Stimulated activated memory B cell treated with anti-CD40 and anti-IgM and Interleukin-4, amounts not matched to agents 10 μg/mL and 1 μg/mL and 100 μg/mL, for 72 hours (primary cell): ENCODE measurements around the gene CLBA1.

ENCODE experiments used
- ATAC-seq: fragments of 150-1000 bp; cut with Tn5 transposase; 2 replicates; pipeline ENCODE4 v1.10.0; 2021
- H3K27ac Mint-ChIP-seq: one replicate; pipeline ENCODE4 v1.8.0; 2022; ENCODE audit warnings: mild to moderate bottlenecking, mixed read lengths
- H3K27me3 Mint-ChIP-seq: one replicate; pipeline ENCODE4 v1.8.0; 2022; ENCODE audit warnings: mixed read lengths
- H3K36me3 Mint-ChIP-seq: one replicate; pipeline ENCODE4 v1.8.0; 2022; ENCODE audit warnings: mixed read lengths
- H3K4me1 Mint-ChIP-seq: one replicate; pipeline ENCODE4 v1.8.0; 2022; ENCODE audit warnings: mixed read lengths
- H3K4me3 Mint-ChIP-seq: one replicate; pipeline ENCODE4 v1.8.0; 2022; ENCODE audit warnings: mild to moderate bottlenecking, moderate library complexity, mixed read lengths
- H3K9me3 Mint-ChIP-seq: one replicate; pipeline ENCODE4 v1.8.0; 2022; ENCODE audit warnings: mixed read lengths

The CLBA1 gene

DNA sequence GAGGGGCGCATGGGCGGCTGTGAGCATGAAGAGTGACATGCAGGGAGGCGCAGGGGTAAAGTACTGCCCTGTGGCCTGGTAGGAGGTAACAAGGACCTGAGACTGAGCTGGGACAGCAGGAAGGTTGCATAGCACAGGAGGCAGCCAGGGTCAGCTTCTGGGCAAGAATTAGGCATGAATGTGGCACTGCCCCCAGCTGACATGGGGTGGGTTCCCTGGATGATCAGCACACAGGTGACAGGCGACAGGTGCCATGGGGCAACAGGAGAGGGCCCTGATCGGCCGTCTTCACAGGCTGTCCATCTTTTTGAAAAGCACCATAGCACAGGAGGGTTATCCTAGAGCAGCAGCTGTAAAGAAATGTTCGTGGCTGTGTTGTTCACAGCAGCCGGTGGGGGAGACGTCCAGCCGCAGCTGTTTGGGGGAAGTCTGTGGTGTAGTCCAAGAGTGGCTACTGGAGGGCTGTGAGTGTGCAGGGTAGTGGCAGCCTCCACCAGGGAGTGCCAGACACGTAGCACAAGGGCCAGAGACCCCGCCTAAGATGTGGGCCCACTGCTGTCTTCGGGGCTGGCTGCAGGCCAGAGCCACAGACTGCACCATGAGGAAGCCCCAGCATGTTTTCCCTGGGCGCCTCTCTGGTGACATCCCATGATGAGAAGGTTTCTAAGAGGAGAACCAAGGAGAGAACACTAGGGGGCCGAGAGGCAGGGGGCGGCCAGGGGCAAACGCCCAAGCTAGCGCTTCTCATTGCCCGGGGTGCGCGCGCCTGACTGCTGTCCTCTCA lies 8.4 kb downstream of the CLBA1 start:
- no peaks in the 10 kb centered on the region for H3K27me3 Mint-ChIP-seq
- no peaks in the 10 kb centered on the region for H3K4me1 Mint-ChIP-seq
- no peak overlapping the region for H3K4me3 Mint-ChIP-seq
- no peak overlapping the region for H3K27ac Mint-ChIP-seq
- no peaks in the 10 kb centered on the region for H3K9me3 Mint-ChIP-seq
- no peak for ATAC-seq
- peaks cover 25% of the 10 kb centered on the region for H3K36me3 Mint-ChIP-seq

DNA sequence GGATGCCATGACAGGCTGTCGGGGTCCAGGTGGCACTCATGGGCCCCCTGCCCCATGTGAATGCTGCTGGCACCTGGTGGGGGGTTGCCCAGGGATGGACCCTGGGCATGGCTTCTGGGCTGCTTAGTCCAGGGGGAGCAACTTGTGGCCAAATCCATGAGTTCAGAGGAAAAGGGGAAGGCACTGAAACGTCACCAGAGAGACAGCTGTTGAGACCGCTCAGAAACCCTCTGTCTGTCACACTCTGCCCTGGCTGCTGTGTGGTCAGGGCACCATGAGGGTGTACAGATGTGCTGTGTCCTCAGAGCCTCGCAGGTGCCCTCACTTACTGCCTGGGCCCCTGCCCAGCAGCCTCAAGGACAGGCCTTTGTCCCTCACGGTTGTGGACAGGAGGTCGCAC lies 9.4 kb downstream of the CLBA1 start:
- no peak overlapping the region for H3K27ac Mint-ChIP-seq
- H3K4me3 Mint-ChIP-seq = no peak overlapping the region
- no peak for ATAC-seq
- no peaks in the 10 kb centered on the region for H3K27me3 Mint-ChIP-seq
- no peaks in the 10 kb centered on the region for H3K4me1 Mint-ChIP-seq
- H3K36me3 Mint-ChIP-seq = peaks cover 25% of the 10 kb centered on the region
- H3K9me3 Mint-ChIP-seq = no peaks in the 10 kb centered on the region

DNA sequence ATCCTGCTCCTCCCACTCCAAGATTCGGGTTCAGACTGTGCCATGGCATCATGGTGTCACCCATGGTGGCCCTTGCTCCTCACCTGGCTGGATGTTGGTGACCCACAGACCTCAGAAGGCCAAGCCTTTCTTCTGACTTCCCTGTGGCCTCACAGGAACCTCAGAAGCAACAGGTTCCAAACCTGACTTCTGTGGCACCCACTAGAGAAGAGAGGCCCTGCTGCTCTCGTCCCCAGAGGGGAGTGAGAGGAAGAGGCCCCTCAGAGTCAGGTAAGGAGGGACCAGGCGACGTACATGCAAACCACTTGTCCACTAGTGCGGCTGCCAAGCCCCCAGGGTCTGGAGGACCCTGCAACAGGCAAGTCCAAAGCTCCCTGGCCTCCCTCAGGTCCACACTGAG lies 10.4 kb downstream of the CLBA1 start:
- no peak overlapping the region for H3K27ac Mint-ChIP-seq
- ATAC-seq = no peak
- H3K4me3 Mint-ChIP-seq = no peak overlapping the region
- no peaks in the 10 kb centered on the region for H3K4me1 Mint-ChIP-seq
- H3K36me3 Mint-ChIP-seq = peaks cover 25% of the 10 kb centered on the region
- H3K9me3 Mint-ChIP-seq = no peaks in the 10 kb centered on the region
- H3K27me3 Mint-ChIP-seq = no peaks in the 10 kb centered on the region

DNA sequence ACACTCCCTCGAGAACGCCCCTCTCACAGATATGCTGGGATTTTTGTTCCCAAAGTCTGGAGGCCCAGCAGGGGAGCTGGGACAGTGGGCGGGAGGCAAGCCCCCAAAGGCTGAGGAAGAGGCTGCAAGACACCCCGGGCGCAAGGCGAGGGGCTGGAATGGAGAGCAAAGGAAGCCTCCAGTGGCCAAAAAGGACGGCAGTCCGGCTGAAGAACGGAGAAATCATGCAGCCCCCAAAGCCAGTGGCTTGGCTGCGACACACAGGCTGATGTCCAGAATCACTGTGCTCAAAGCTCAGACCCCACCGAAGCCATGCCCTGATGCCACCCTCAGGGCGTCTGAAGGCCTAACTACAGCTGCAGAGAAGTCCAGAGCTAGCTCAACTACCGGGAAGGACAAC lies 10.9 kb downstream of the CLBA1 start:
- Mint-ChIP-seq H3K4me3 (no peak overlapping the region), H3K27ac (no peak overlapping the region), H3K4me1 (no peaks in the 10 kb centered on the region), H3K36me3 (peaks cover 25% of the 10 kb centered on the region), H3K9me3 (no peaks in the 10 kb centered on the region), H3K27me3 (no peaks in the 10 kb centered on the region)
- no peak for ATAC-seq

DNA sequence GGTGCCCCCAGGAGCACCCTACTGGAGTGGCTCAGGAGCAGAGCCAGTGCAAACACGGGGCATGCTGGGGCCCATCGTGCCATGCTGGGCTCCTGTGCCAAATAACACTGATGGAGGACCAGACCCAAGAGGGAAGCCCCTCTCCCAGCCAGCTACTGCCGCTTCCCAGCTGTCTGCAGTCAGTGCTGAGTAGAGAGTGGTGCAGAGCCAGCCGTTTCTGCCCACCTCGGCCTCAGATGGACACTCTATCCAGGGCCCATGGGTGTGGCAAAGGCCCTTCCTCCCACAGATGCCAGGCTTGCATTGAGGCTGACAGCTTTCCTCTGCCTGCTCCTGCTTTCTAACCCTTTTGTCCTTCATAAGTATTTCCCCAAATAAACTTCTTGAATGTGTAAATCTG lies 13.2 kb downstream of the CLBA1 start:
- Mint-ChIP-seq H3K4me1 (no peaks in the 10 kb centered on the region), H3K4me3 (no peak overlapping the region), H3K27ac (no peak overlapping the region), H3K27me3 (no peaks in the 10 kb centered on the region), H3K9me3 (no peaks in the 10 kb centered on the region), H3K36me3 (peaks cover 5% of the 10 kb centered on the region)
- no peak for ATAC-seq

DNA sequence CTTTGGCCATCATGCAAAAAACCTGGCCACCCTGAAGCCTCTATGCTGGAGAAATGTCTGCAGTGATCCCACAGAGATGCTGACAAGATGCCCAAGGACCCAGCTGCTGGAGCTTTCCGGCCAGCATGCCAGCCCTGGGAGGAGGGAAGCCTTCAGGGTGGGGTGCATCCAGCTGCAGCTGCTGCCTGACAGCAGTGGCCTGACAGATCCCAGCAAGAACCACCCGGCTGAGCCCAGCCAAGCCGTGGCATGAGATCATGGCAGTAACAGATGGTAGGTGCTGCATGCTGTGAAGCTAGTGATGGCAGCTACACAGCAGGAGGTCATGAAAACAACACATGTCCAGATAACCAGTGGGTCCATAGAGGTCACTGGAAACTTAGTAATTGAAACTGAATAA lies 13.8 kb downstream of the CLBA1 start:
- H3K27me3 Mint-ChIP-seq = no peaks in the 10 kb centered on the region
- no peaks in the 10 kb centered on the region for H3K36me3 Mint-ChIP-seq
- no peaks in the 10 kb centered on the region for H3K9me3 Mint-ChIP-seq
- no peak overlapping the region for H3K27ac Mint-ChIP-seq
- no peak for ATAC-seq
- no peak overlapping the region for H3K4me3 Mint-ChIP-seq
- H3K4me1 Mint-ChIP-seq = no peaks in the 10 kb centered on the region

DNA sequence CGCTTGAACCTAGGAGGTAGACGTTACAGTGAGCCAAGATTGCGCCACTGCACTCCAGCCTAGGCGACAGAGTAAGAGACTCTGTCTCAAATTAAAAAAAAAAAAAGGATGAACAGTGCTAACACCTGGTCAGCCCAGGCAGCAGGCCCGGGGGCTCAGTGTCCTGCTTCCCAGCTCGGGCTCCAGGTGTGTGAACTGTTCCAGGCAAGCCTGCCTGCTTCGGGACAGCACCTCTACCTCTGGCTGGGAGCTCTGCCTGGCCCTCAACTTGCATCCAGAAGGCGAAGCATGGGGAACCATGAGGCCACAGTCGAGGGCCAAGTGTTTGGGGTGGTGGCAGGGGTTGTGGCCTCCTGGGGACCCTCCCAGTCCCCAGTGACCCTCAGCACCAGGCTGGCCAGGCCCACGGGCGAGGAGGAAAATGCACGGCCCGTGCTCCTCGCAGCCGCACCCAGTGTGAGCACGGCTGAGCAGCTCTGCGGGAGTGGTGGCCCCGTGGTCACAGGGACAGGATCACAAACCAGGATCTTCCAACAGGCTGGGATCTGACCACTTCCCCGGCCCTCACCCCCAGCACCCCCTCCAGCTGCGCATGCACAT lies 19.8 kb downstream of the CLBA1 start:
- H3K27ac Mint-ChIP-seq = no peak overlapping the region
- H3K4me1 Mint-ChIP-seq = no peaks in the 10 kb centered on the region
- H3K4me3 Mint-ChIP-seq = no peak overlapping the region
- ATAC-seq = no peak
- H3K36me3 Mint-ChIP-seq = peaks cover 9% of the 10 kb centered on the region
- no peaks in the 10 kb centered on the region for H3K9me3 Mint-ChIP-seq
- no peaks in the 10 kb centered on the region for H3K27me3 Mint-ChIP-seq

DNA sequence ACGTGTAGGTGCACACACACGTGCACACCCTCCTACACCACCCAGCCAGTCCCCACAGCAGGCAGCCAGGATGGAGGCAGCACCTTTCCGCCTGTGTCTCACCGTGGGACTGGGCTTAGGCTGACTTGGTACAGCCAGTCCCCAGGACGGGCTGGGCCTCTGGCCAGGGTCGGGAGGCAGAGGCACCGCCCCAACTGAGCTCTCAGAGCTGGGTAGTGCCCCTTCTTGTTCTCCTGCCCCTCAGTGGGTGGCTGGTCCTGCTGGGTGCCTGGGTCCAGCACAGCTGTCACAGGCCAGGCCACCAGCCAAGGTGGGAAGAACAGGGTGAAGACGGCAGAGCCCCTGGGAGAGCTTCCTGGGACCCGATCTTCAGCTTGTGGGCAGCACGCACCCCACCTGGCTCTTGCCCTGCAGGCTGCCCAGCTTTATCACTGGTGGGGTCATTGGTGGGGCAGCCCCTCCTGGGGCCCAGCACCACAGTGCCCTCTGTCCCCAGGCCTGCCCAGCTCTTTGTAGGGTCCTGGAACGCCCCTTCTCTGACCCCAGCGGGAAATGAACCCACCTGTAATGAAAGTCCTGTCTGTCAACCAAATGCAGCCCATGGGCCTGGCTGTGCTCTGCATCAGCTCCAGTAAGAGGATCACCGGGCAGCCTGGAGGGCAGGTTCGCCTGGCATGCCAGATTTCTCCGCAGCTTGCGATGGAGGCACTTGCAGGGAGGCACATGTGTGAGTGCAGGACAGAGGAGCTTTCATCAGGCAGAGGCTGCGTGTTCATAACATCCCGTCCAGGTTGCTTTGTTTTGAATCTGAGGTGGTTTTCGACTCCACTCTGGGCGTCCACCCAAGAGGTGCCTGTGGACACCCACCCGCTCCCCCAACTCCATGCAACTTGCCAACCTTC lies 20.6 kb downstream of the CLBA1 start:
- H3K27me3 Mint-ChIP-seq = no peaks in the 10 kb centered on the region
- H3K9me3 Mint-ChIP-seq = no peaks in the 10 kb centered on the region
- H3K36me3 Mint-ChIP-seq = peaks cover 15% of the 10 kb centered on the region
- H3K27ac Mint-ChIP-seq = peak overlapping the region; percentile 59
- H3K4me1 Mint-ChIP-seq = no peaks in the 10 kb centered on the region
- no peak overlapping the region for H3K4me3 Mint-ChIP-seq
- no peak for ATAC-seq

DNA sequence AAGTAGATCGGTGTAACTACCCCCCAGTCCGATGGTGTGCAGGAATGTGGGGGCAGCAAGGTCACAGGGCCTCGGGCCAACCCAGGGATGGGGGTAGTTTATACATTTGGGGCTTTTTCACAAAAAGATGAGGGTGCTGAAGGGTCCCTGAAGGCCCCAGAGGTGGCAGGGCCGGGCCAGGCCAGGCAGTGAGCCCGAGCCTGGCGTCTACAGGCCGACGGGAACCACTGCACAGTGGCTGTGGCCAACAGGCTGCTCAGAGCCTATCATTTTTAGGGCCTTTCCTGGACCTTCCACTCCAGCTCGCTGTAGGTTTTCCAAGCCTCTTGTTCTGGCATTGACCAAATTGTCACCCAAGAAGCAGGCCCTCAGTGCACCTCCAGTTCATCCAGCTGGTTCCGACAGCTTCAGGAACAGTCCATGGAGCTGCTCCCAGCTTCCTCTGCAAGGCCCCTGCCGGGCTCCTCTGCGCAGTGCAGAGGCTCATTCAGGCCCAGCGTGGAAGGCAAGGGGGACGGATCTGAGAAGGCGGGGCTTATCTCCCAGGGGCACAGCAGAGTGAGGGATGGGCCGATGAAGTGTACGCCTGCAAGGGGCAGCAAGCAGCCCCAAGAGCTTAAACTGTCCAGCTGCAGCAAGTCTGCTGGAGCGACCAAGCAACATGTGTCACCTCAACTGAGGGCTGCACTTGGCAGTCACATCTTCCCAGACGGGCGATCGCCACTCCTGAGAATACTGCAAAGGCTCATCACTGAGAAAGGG lies 21.4 kb downstream of the CLBA1 start:
- Mint-ChIP-seq H3K9me3 (no peaks in the 10 kb centered on the region), H3K27ac (no peak overlapping the region), H3K27me3 (no peaks in the 10 kb centered on the region), H3K4me3 (no peak overlapping the region), H3K36me3 (peaks cover 18% of the 10 kb centered on the region), H3K4me1 (peaks cover 4% of the 10 kb centered on the region)
- no peak for ATAC-seq

DNA sequence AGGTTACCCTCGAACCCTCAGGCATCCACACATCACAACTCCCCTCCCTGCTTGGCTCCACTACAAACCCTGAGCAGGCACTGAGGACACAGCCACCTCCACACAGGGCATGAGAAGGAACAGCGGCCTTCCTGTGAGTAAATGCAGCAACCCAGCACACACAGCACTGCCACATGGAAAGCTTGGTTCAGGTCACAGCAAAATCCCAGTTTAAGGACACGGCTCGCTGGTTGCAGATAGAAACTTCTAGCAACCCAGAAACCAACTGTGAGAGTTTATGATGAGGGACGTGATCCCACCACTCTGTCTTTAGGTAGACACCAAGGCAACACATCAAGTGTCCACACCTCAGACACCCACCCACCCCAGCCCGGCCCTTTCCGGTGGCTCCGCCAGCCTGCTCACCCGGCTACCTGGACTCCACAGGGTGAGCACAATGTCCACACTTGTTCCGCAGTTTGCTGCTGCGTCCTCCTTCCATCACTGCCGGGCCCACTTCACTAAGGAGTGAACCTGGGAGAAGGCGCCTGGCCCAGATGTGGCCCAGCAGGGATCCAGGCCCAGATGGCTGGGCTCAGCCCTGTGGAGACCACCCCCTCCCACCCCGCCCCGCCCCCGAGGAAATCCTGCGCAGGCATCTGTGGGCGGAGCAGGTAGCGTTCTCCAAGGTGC lies 22.1 kb downstream of the CLBA1 start:
- no peak overlapping the region for H3K27ac Mint-ChIP-seq
- H3K9me3 Mint-ChIP-seq = no peaks in the 10 kb centered on the region
- H3K36me3 Mint-ChIP-seq = peaks cover 20% of the 10 kb centered on the region
- ATAC-seq = no peak
- H3K4me1 Mint-ChIP-seq = peaks cover 11% of the 10 kb centered on the region
- H3K4me3 Mint-ChIP-seq = no peak overlapping the region
- H3K27me3 Mint-ChIP-seq = no peaks in the 10 kb centered on the region

DNA sequence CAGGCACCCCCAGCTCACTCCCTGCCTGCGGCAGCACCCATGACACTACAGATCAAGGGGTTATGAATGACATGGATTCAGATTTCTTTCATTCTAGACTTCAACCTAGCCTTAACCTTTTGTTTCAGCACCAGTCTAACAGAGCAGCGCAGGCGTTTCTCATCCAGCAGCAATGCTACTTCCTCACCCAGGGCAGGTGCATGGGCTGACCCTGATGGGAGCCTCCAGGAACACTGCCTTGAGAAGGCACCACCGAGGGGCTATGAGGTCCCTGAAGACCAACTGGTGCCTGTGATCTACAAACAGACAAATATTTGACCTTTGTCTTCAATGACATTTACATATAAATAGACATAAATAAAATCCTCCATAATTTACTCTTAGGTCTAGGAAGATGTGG lies 24.5 kb downstream of the CLBA1 start:
- H3K4me1 Mint-ChIP-seq = peaks cover 34% of the 10 kb centered on the region
- no peaks in the 10 kb centered on the region for H3K9me3 Mint-ChIP-seq
- no peak for ATAC-seq
- peaks cover 20% of the 10 kb centered on the region for H3K36me3 Mint-ChIP-seq
- no peaks in the 10 kb centered on the region for H3K27me3 Mint-ChIP-seq
- no peak overlapping the region for H3K27ac Mint-ChIP-seq
- no peak overlapping the region for H3K4me3 Mint-ChIP-seq

DNA sequence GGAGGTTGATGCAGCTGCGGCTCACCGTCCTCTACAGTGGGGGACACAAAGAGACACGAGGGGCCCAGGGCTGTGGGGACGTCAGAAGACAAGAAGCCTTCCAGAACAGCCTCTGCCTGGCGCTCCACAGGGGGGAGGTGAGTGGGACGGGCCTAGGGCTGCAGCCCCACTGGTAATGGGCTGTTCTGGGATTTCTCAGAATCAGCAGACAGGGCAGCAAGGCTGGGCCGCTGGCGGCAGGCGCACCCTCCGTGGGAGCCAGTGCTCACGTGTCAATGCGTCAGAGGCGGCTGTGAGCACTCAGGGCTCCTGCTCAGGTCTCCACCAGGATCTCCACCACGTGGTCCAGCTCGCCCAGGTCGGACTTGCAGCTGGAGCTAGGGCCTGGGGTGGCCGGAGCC lies 25.3 kb downstream of the CLBA1 start:
- Mint-ChIP-seq H3K36me3 (peaks cover 20% of the 10 kb centered on the region), H3K4me1 (peaks cover 42% of the 10 kb centered on the region), H3K27me3 (no peaks in the 10 kb centered on the region), H3K9me3 (no peaks in the 10 kb centered on the region), H3K4me3 (no peak overlapping the region), H3K27ac (no peak overlapping the region)
- no peak for ATAC-seq

DNA sequence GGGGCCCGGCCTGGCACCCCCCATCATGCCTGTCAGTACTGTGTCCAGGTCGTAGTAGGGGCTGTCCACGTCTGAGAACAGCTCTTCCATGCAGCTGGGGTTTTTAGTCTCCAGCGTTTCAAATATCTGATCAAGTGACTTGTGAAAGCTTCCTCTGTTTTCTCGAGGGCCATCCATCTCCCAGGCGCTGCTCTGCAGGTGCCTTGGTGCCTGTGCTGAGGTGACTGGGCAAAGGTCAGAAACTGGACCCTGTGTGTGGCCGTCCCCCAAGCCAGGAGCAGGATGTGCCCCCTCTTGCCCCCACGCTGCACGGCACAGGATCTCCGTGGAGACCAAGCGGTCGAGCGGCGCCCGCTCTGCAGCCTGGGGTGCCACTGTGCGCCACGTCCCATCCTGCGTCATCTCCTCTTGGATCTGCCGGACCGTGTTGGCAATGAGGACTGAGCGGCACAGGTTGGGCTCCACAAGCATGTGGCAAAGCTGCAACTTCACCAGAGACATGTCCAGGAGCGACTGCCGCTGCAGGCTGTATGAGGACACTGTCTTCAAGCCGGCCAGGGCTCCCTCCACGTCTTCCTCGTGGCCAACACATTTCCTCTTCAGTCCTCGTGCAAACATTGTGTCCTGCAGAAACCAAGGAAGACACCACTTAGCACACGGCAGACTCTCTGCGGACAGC lies 25.9 kb downstream of the CLBA1 start:
- no peaks in the 10 kb centered on the region for H3K27me3 Mint-ChIP-seq
- no peak for ATAC-seq
- H3K4me3 Mint-ChIP-seq = no peak overlapping the region
- peaks cover 48% of the 10 kb centered on the region for H3K4me1 Mint-ChIP-seq
- H3K36me3 Mint-ChIP-seq = peaks cover 23% of the 10 kb centered on the region
- H3K9me3 Mint-ChIP-seq = no peaks in the 10 kb centered on the region
- H3K27ac Mint-ChIP-seq = no peak overlapping the region
